ENCODE measurements around the gene LMAN2.

DNA sequence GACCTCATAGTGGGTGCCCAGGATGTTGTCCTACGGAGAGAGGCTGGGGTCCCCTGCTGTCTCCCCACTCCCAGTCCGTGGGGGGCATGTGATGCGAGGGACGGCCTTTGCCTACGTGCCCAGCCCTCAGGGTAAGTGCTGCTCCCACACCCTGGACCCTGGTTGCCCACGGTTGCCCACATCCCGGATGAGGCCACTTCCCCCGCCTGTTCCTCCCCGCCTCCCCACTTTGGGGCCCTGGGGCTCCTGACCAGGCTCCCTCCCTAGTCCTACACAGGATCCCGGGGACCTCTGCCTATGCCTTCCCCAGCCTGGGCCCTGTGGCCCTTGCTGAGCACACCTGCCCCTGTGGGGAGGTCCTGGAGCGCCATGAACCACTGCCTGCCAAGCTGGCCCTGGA, 34.3 kb upstream of the LMAN2 start:
- TF ChIP-seq, protein P1, sequence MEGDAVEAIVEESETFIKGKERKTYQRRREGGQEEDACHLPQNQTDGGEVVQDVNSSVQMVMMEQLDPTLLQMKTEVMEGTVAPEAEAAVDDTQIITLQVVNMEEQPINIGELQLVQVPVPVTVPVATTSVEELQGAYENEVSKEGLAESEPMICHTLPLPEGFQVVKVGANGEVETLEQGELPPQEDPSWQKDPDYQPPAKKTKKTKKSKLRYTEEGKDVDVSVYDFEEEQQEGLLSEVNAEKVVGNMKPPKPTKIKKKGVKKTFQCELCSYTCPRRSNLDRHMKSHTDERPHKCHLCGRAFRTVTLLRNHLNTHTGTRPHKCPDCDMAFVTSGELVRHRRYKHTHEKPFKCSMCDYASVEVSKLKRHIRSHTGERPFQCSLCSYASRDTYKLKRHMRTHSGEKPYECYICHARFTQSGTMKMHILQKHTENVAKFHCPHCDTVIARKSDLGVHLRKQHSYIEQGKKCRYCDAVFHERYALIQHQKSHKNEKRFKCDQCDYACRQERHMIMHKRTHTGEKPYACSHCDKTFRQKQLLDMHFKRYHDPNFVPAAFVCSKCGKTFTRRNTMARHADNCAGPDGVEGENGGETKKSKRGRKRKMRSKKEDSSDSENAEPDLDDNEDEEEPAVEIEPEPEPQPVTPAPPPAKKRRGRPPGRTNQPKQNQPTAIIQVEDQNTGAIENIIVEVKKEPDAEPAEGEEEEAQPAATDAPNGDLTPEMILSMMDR (IDR thresholded peaks at IDR 0.05) = no peak
- no peak for TF ChIP-seq POLR2A (IDR thresholded peaks at IDR 0.05)
